Tibial nerve (tissue), 4 donors: ENCODE measurements around the gene S100A9. TPM values are rescaled to one million over a fixed set of nuclear protein-coding genes. Genes with fewer than 3 reads are reported as not detected.

Experiments used
- DNase-seq, 2 donors: peaks; one replicate each; pipeline ENCODE4 v3.0.0-alpha.2; 2019; ENCODE audit warnings: low spot score in 2 of 2
- H3K27ac ChIP-seq, 4 donors: fragments of 200-600 bp; sonication (generic) in 3 of 4; one replicate each; pipeline ENCODE4 v1.5.1; 2017 to 2019; ENCODE audit warnings: mild to moderate bottlenecking in 1 of 4
- H3K27me3 ChIP-seq, 2 donors: fragments of 200-600 bp; sonication (generic) in 1 of 2; one replicate each; pipeline versions ENCODE4 v1.5.1 to v1.6.0; 2017 to 2019
- H3K36me3 ChIP-seq, 3 donors: fragments of 200-600 bp; sonication (generic); one replicate each; pipeline ENCODE4 v1.5.1; 2018 to 2019
- H3K4me1 ChIP-seq, 4 donors: fragments of 200-600 bp; sonication (generic) in 3 of 4; one replicate each; pipeline ENCODE4 v1.5.1; 2017 to 2019
- H3K4me3 ChIP-seq, 4 donors: fragments of 200-600 bp; sonication (generic) in 3 of 4; one replicate each; pipeline ENCODE4 v1.5.1; 2017 to 2019; ENCODE audit warnings: mild to moderate bottlenecking in 1 of 4, moderate library complexity in 1 of 4
- H3K9me3 ChIP-seq, 4 donors: fragments of 200-600 bp; sonication (generic) in 3 of 4; one replicate each; pipeline ENCODE4 v1.5.1; 2017 to 2019
- CTCF ChIP-seq, 5 experiments: fragments of 200-600 bp in 3 of 5; fragments of 450-650 bp in 2 of 5; sonication (generic) in 3 of 5; IDR thresholded peaks; one replicate each; pipeline ENCODE4 v1.5.1; 2016 to 2019; ENCODE audit warnings: antibody characterized with exemption in 5 of 5, mild to moderate bottlenecking in 3 of 5, moderate library complexity in 2 of 5
- EP300 ChIP-seq, 2 donors: sonication (generic); formaldehyde crosslinking; IDR thresholded peaks; one replicate each; pipeline ENCODE4 v1.6.1; 2017; ENCODE audit warnings: antibody characterized with exemption in 2 of 2, mild to moderate bottlenecking in 1 of 2
- POLR2A ChIP-seq, 2 donors: fragments of 450-650 bp; IDR thresholded peaks; one replicate each; pipeline ENCODE4 v1.6.1; 2017; ENCODE audit warnings: antibody characterized with exemption in 2 of 2, mild to moderate bottlenecking in 2 of 2, moderate library complexity in 2 of 2
- whole genome bisulfite sequencing, 2 donors: methylation state at CpG; one replicate each; pipeline ENCODE4 v1.1.5; 2018; 5-methylcytosine and 5-hydroxymethylcytosine counted together
- total RNA-seq, 4 donors: library from RNA; depleted of rRNA; stranded (reverse); fragments of >200 nt; gene quantifications; one replicate each; pipeline ENCODE4 v1.1.0, GENCODE V29; 2016

The S100A9 gene
- total RNA-seq, 4 donors from 2014 or later, result 58.8 to 793 (median 88.3) TPM

- no peaks in the 10 kb centered on the region for H3K9me3 ChIP-seq
- peaks cover 0 to 4% of the 10 kb centered on the region in 2 donors for H3K27me3 ChIP-seq
- no peak for DNase-seq
- no peak overlapping the region for H3K4me3 ChIP-seq
- no peak overlapping the region for H3K27ac ChIP-seq
- no peaks in the 10 kb centered on the region for H3K36me3 ChIP-seq
- WGBS, 2 donors, result 80 to 83% methylated on average over 16 to 17 of the region's 19 CpGs
- H3K4me1 ChIP-seq, result no peaks in the 10 kb centered on the region
- TF ChIP-seq CTCF (IDR thresholded peaks at IDR 0.05) (no peak), EP300 (IDR thresholded peaks at IDR 0.05) (no peak), POLR2A (IDR thresholded peaks at IDR 0.05) (no peak)
Measured at GRCh38 chr1:153397051-153397923, 39.6 kb downstream of the S100A9 start.

- no peak overlapping the region for H3K4me3 ChIP-seq
- no peaks in the 10 kb centered on the region for H3K4me1 ChIP-seq
- no peaks in the 10 kb centered on the region for H3K9me3 ChIP-seq
- no peak for DNase-seq
- WGBS, 2 donors, result 66 to 82% methylated on average over 6 of the region's 6 CpGs
- peaks cover 0 to 4% of the 10 kb centered on the region in 2 donors for H3K27me3 ChIP-seq
- no peaks in the 10 kb centered on the region for H3K36me3 ChIP-seq
- TF ChIP-seq POLR2A (IDR thresholded peaks at IDR 0.05) (no peak), EP300 (IDR thresholded peaks at IDR 0.05) (no peak), CTCF (IDR thresholded peaks at IDR 0.05) (no peak)
- no peak overlapping the region for H3K27ac ChIP-seq
Measured at GRCh38 chr1:153397924-153398651, 40.4 kb downstream of the S100A9 start.

GRCh38 chr1:153399401-153400055, 41.9 kb downstream of the S100A9 start:
- no peak for DNase-seq
- Histone ChIP-seq H3K27me3 (peaks cover 0 to 4% of the 10 kb centered on the region in 2 donors), H3K9me3 (no peaks in the 10 kb centered on the region), H3K4me3 (no peak overlapping the region), H3K27ac (no peak overlapping the region), H3K36me3 (no peaks in the 10 kb centered on the region), H3K4me1 (no peaks in the 10 kb centered on the region)
- TF ChIP-seq CTCF (IDR thresholded peaks at IDR 0.05) (no peak), EP300 (IDR thresholded peaks at IDR 0.05) (no peak)
- WGBS, 2 donors, result 85 to 87% methylated on average over 7 of the region's 7 CpGs

GRCh38 chr1:153400244-153400643, 42.6 kb downstream of the S100A9 start:
- Histone ChIP-seq H3K27ac (no peak overlapping the region), H3K4me3 (no peak overlapping the region), H3K27me3 (peaks cover 0 to 4% of the 10 kb centered on the region in 2 donors), H3K9me3 (no peaks in the 10 kb centered on the region), H3K36me3 (no peaks in the 10 kb centered on the region), H3K4me1 (no peaks in the 10 kb centered on the region)
- TF ChIP-seq POLR2A (IDR thresholded peaks at IDR 0.05), result no peak
- no peak for TF ChIP-seq CTCF (IDR thresholded peaks at IDR 0.05)
- no peak for TF ChIP-seq EP300 (IDR thresholded peaks at IDR 0.05)
- 67 to 68% methylated on average over 5 of the region's 5 CpGs for WGBS, 2 donors
- DNase-seq, result no peak
